Embryonic facial prominence (tissue), 1 donor: ENCODE data around the gene ARFRP1.
A peak's percentile ranks its signal among the peaks of the same experiment; 100 is the strongest.

Source experiments
- DNase-seq: peaks from one replicate; pipeline ENCODE4 v3.0.0-alpha.2; 2016; ENCODE audit errors: extremely low spot score

ARFRP1 gene, protein sequence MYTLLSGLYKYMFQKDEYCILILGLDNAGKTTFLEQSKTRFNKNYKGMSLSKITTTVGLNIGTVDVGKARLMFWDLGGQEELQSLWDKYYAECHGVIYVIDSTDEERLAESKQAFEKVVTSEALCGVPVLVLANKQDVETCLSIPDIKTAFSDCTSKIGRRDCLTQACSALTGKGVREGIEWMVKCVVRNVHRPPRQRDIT

DNA sequence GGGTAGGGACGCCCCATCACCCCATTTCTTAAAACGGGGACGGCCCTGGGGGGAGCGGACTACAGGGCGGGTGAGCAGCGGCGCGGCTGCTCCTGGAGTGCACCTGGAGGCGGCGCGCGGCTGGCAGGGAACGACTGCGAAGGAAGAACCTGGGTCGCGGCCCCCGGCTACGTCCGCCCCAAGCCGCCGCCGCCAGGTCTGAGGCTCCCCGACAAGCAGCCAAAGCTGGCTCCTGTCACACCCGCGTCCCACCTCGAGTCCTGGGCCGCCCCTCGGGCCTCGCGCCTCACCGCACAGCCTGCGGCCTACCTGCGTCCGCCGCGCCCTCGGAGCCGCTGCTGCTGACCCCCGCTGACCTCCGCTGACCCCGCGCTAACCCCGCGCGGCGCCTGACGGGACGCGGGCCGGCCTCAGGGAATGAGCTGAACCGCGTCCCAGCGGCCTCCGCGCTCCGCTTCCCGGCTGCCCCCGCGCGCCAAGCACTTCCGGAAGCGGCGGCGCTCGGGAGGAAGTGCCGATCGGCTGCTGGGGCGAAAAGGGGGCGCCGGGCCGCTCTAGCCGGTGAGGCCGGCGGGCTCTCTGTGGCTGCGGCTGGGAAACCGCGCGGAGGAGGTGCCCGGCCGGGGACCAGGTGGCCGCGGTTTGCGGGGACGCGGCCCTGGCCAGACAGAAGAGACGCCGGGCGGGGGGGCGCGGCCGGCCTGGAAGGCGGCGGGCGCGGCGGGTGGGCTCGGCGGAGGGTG, at the start of gene ARFRP1, which contains the start of gene ZGPAT:
ARFRP1 (minus strand) TSS at position 419 of the 743 bp plus-strand sequence. CDS start 885 bp downstream, outside the sequence.
ZGPAT (plus strand) TSS at position 482 of the 743 bp plus-strand sequence. CDS start 542 bp downstream, outside the sequence.
- DNase-seq, result peak; percentile 46

DNA sequence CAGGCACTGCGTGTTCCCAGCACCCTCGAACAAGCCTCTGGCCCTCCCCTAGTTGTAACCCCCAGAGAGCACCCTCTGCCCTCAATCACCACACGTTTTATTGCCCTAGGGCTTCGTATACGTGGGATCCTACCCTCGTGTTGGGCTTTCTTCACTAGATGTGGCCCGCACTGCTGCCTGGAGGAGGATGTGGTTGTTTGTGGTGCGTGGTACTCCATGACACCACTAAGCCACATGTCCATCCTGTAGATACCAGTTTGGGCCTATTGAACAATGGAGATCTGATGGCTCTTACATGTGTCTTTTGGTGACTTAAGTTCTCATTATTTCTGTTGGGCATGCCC, 48.8 kb upstream of the ARFRP1 start:
- no peak for DNase-seq

DNA sequence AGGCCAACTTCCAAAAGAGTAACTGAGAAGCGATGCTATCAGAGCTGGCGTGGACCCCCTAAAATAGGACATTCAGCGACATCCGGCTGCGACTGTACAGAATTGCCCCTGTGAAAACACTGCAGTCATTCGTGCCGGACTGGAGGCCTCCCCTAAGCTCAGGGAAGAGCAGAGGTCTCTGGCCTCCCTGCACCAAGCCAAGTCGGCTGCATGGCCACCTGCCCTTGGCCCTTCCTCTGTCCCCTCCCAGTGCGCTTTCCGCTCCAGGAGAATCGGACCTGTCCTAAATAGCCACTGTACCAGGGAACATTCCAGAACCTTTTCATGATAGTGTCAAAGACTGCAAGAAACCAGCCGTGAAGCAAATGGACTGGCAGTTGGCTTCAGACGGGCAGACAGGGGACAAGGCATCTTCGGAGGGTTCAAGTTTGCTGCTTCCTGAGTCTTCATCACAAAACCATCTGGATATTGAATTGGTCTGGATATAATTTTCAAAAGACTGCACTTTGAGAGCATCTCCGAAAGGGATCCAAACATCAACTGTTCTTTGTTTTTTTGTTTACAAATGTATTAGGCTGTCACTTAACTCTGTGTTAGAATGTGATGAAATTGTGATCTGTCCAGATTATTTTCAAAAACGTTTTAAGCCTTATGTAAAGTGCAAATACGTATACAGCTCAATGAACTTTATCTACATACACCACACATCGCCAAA, 48.3 kb upstream of the ARFRP1 start:
- DNase-seq, result no peak

DNA sequence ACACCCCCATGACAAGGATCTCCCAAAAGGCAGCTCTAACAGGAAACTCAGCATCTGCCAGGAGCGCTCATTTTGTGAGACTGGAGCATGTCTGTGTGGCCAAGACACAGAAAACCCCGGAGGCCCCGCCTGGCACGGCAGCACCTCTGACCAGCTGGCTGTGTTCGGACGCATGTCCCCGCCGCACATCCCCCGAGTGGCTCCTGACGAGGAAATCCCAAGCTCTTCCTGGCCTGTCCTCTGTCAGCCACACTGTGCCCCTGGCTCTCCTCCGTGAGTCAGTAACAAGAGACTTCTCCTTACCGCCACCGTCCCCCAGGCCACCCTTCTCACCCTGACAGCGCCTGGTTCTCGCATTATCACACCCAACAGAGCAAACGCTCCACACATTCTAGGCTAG, 46.2 kb upstream of the ARFRP1 start:
- DNase-seq, result no peak

DNA sequence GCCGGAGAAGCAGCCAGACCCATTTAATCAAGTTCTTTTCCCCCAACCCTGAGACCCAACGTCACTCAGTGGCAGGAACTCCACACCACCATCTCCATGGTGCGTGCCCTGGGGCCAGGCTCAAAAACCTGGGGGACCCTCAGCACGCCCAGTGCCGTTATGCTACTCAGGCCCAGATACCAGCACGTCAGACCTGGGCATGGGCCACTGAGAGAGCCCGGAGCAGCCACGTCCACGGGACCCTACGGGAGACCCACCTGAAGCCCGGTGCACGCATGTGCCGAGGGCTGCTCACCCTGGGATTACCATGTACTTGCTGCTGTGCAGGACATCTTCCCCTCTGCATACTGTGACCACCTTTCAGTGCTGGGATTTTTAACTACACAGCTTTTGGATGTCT, 45.6 kb upstream of the ARFRP1 start:
- no peak for DNase-seq

DNA sequence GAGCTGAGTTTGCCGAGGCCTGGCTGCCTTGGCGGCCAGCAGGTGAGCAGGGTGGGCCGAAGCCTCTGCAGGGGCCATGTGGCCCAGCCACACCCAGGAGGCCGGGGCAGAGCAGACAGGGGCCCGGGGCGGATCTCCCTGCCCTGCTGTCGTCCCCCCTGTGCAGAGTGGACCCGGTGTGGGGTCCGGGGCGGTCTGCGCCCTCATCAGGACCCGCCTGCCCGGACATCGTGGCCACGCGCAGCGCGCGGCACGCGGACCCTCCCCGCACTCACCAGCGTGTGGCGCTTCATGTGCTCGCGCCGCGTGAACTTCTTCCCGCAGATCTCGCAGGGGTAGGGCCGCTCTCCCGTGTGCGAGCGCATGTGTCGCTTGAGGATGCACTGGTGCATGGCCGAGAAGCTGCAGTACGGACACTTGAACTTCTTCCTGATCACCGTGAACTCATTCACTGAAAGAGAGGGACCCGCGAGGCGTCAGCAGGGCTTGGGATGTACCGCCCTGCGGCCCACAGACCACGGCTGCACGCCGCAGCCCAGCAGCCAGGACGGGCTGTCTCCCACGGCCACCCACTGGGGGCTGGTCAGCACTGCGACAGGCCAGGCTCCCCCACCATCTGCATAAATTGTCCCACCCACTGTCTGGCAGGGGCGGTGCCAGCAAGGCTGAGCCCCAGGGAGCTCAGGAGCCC, 44.8 kb upstream of the ARFRP1 start:
- DNase-seq, result no peak

DNA sequence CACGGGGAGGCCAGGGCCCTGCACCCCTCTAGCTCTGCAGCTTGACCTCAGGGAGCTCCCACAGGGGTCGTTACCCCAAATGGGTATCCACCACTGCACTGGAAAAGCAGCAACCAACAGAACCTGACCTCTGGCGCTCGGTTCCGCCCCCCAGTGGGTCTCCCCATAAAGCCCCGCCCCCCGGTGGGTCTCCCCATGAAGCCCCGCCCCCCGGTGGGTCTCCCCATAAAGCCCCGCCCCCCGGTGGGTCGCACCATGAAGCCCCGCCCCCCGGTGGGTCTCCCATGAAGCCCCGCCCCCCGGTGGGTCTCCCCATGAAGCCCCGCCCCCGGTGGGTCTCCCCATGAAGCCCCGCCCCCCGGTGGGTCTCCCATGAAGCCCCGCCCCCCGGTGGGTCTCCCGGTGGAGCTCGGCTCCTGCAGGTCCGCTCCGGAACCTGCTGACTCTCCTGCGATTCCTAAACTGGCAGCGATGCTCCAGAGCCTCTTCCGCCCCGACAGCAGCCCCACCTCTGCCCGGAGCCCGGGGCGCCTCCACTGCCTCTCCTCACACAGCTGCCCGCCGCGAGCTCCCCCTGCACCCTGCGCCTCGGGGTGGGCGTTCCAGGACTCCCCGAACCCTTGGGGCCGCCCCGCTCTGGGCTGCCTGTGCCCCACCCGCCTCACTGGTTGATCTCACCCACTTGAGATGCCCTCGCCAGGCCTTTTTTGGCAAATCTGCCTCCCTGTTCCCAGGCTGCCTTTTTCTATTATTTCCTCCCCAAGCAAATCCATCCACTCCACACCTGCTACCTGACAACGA, 43.9 kb upstream of the ARFRP1 start:
- no peak for DNase-seq

DNA sequence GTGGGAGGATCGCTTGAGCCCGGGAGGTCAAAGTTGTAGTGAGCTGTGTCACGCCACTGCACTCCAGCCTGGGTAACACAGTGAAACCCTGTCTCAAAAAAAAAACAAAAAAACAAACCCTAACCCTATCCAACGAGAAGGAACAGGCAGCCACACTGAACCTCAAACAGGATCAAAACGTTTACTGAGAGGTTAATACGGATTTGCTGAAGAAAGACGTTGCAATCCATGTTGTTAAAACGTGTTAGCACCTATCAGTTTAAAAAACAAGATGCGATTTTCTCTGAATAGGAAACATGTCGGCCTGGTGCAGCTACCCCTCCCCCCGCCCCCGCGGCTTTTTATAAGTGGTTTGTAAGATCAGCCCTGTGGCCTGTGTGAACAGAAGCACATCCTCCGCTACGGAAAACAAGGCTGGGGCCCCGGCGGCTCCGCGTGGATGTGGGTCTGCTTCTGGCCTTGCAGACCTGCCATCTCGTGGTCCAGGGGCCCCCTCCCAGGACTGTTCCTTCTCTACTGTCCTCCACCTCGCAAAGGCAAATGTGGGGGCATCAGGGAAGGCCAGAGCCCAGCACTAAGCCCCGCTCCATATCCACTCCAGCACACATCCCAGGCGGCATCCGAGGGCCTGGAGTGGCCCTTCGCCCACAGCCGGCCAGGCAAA, 43.2 kb upstream of the ARFRP1 start:
- no peak for DNase-seq

DNA sequence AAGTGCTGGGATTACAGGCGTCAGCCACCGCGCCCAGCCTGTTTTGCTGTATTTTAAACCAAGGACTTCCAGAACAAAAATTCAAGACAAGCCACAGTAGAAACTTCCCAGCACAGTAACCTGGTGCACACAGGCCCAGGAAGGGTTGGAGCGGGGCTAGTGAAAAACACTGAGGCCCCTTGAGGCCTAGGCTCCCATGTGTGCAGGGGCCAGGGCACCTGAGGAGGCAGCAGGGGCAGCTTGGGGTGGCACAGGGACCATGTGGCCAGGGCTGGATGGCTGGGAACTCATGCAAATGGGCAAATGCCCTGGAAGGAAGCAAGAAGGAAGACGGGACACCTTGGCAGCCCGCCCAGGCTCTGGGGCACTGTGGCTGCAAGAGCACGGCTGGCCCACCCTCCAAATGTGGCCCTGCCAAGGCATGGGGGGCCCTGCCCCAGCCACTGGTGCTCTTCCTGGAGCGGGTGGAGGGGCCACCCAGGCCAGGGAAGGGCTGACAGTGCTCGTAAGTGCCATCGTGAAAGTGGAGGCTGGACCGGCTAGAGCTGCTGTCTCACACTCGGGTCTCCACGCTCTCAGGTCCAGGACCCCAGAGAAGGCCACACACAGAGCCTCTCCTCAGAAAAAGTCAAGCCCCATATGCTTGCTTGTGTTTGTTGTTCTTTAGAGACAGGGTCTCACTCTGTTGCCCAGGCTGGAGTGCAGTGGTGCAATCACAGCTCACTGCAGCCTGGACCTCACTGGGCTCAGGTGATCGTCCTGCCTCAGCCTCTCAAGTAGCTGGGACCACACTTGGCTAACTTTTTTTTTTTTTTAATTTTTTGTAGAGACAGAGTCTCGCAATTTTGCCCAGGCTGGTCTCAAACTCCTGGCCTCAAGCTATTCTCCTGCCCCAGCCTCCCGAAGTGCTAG, 42.1 kb upstream of the ARFRP1 start:
- no peak for DNase-seq

DNA sequence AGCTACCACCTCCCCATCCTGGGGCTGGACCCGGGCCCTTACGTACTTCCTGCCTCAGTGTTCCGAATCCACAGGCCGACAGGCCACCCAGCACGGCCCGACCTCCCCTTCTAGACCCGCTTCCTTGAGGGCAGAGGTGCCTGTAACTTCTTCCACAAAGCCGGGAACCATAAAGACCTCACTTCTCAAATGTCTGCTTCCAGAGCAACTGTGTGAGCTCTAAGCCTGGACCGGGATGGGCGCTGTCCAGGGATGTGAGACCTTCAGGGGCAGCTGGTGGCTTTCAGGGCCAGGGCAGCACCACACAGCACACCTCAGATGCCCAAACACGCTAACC, 41.1 kb upstream of the ARFRP1 start:
- no peak for DNase-seq

DNA sequence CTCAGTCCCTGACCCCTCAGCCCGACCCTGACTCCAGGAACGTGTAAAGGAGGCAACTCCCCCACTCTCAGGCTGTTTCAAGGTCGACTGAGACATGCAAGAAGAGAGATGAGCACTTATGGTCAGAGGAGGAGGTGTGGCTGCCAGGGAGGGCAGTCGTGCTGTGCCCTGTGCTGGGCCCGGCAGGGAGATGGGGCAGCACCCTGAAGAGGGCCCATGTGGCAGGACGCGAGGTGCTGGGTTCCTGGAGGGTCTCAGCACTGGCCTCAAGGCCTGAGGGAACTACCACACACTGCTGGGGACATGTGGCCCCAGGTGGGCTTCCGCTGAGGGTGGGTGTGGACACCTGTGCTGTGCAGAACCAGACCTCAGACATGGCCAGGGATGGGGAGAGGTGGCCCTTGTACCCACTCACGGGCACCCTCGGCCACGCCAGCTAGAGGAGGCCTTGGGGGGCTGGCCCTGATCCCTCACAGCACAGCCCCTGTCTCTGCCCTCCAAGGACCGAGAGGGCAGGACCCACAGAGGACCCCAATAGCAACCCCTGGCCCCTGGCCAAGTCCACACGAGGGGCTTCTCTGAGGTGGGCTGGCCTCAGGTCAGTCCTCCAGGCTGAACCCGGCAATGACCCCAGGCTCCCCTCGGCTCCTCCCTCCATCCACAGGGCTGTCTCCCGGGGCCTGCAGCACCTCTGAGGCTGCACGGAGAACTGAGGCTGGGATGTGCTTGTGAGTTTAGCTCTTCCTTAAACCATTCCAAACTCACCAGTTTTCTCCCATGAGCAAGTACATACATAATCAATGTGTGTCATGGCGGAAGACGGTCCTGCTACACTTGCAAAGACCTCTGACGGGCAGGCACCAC, 40.5 kb upstream of the ARFRP1 start:
- DNase-seq, result no peak

DNA sequence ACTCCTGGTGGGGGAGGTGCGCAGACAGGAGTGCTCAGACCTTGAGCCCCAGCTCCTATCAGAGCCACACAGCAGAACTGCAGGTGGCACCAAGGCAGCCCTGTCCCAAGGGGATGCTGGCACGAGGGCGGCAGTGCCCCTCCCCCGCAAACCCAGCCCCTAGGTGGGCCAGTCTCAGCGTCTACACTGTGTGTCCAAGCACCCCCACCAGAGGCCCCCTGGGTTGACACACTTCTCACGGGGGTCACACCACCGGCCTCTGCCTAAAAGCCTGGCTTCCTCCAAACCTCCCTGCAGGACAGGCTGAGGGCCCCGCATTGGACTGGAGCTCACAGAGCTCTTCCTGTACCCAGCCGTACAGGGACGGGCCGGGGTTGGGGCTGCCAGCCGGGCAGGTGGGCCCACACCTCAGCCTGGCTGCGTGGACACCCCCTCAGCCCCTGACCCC, 39.9 kb upstream of the ARFRP1 start:
- no peak for DNase-seq

DNA sequence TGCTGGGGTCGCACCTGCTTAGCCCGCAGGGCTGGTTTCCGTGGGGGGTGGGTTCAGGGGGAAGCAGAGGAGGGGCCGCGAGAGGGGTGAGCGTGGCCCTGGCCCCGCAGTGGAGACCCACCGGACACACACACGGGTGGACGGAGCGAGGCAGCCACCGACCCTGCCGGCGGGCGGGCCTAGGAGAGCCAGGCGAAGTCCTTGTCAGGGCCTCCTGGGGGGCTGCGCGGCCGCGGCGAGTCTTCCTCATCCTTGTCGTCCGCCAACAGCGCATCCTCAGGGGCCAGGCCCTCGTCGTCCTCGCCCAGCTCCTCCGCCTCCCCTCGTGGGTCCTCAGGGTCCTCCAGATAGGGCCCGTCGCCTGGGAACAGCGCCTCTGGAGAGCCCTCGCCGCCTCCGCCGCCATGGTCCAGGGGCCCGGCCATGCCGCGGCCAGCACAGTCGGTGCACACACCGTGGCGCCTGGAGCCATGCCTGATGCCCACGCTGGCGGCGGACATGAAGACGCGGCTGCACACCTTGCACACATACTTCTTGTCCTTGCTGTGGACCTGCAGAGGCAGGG, 39.1 kb upstream of the ARFRP1 start:
- DNase-seq, result no peak

DNA sequence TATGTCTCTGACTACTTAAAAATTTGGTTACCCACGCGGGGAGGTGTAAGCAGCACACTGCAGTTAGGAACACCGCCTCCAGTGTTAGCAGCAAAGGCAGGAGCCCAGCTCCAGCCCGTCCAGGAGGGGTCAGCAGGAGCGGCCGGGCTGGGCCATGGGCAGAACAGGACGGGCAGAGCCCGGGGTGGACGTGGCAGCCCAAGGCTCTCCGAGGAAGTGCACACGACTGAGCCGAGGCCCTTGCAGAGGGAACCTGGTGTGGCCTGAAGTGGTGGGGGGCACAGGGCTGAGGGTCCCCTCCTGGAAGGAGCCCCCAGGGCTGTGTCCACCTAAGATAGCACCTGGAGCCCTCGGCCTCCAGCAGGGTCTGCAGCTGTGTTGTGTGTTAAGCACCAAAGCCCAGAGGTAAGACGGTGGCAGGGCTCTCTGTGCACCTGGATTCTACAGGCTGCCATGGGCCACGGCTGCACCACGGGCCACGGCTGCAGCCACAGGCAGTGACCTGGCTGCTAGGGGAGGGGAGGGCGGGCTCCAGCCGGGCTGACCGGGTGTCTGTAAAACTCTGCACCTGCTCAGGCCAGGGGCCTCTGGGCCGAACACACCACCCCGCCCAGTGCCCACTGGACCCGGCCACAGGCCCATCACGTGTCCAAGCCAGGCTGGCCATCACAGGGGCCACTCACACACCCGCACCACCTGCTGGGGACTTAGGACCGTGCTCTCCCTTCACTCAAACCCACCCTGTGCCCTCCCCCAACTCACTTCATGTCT, 38.4 kb upstream of the ARFRP1 start:
- DNase-seq, result no peak

DNA sequence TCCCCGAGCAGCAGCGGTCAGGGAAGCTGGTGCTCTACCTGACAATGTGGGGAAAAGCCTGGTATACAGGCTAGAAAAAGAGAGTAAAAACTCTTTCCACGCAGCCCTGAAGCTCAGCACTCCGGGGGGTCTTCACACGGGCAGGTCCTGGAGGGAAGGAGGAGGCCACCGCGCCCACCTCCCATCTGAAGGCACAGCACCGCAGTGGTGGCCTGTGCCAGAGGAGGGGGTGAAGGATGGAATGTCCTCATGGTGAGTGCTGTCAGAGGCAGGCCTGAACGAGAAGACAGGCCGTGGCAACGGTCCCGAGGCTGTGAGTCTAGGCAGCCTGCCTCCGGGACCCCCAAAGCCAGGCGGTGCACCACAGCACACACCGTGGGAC, 37.6 kb upstream of the ARFRP1 start:
- no peak for DNase-seq

DNA sequence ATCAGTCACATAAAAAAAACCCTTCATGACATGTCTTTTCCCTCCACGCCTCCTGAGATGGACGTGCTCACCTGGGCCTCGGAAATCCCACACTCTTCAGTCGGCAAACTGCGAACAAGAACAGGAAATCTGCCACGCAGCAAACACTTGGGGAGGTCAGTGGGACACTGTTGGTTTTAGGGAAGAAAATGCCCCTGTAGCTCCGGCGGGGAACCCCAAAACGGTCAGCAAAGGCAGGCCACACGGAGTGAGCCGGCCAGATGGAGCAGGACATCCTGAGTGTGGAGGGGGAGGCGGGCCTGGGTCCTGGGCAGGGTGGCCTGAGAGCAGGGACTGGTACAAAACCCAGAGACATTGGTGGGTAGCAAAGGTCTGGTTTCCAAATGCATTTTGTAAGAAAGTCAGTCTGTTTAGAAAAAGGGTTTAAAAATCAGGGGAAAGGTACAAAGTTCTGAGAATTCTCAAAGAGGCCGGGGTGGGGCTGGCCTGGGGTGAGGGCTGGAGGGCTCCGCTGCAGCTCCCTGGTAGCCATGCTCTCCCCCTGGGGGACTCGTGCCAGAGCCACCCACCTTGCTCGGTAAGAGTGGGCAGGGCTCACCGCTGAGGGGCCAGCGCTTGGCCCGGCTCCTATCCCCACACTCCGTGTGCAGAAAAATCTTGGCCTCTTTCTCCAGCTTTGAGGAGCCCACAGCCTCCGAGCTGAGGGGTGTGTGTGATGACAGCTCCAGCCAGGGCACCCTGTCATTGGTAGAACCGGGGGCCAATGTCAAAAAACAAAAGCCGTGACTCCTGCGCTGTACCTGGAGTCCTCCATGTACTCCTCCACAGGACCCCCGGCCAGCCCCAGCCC, 37.0 kb upstream of the ARFRP1 start:
- DNase-seq, result no peak

DNA sequence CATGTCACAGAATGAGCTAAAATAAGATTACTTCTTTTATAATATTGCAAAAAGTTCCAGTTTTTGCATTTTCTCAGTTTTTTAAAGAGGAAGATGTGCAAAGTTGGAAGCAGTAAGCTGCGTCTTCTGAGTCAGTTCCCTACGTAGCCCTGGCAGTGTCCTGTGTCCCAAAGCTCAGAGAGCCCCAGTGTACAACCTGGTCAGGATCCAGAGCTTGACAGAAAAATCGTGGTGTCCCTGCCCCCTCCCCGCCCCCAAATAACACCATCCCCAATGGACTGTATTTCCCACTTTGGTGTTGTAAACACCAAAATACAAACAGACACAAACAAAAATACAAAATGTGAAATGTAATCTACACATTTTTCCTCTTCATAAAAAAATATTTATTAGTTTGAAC, 36.4 kb upstream of the ARFRP1 start:
- DNase-seq, result no peak
